ENCODE results near the gene YWHAQ. TPM values are rescaled to one million over a fixed set of nuclear protein-coding genes. Genes with fewer than 3 reads are reported as not detected.
A peak's percentile ranks its signal among the peaks of the same experiment; 100 is the strongest.

Gene YWHAQ
- total and polyA plus RNA-seq, 9 of the 15 experiments (the other 6 are each of a cell fraction or from before 2014, with no cell fraction given): 63.1 to 359 (median 203) TPM

DNA sequence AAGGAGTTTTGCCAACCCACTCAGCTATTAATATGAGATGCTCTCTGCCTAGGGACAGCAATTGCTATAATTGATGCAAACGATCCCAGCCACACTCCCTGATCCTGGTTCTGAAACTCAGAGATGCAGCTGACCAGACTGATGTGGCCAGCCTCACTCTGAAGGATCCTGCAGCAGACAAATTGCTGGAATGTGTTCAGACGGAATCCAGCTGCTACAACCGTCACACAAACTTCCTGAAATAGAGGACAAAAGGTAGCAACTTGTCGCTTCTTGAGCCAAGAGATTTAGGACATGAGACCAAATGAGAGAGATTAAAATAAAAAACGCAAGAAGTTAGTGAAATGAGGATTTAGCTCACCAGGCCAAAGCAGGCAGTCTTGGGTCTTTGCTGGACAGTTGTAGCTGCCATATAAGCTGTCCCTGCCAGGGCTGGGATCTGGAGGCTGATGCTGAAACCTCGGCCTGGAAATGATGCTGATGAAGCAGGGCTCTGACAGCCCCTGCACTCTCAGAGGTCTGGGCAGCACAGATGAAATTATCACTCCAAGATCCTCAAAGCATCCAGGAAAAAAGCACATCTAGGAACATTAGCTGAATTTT, 8.3 kb upstream of the YWHAQ start:
- intact Hi-C loops (cut with micrococcal nuclease) (loop anchor here (5.0 to 10.0 kb wide), 2 partner anchors 48 to 126 kb away; no protein-coding TSS in a partner anchor), in situ Hi-C loops (cut with MboI) (no loop called here)
- Histone ChIP-seq H2AFZ (ENCODE audit: low read depth, low read length) (no peak overlapping the region), H3K9me3 (replicated peaks; ENCODE audit: control insufficient read depth, insufficient read depth, low read depth, low read length) (no peaks in the 10 kb centered on the region), H3K27me3 (ENCODE audit: control insufficient read depth in 2 of 2, insufficient read depth in 2 of 2, low read length in 2 of 2) (peaks cover 0 to 15% of the 10 kb centered on the region in 2 experiments; a peak in 2 of 5 replicates), H3K4me1 (replicated peaks in 1 of 2; ENCODE audit: control insufficient read depth in 2 of 2, insufficient read depth in 2 of 2, low read length in 2 of 2) (peaks cover 33 to 43% of the 10 kb centered on the region in 2 experiments; a peak in 4 of 5 replicates), H3K36me3 (ENCODE audit: control insufficient read depth, insufficient read depth, low read length) (no peaks in the 10 kb centered on the region), H3K4me3 (no peak overlapping the region), H4K20me1 (replicated peaks; ENCODE audit: control insufficient read depth, insufficient read depth, low read length) (no peaks in the 10 kb centered on the region), H3K4me2 (ENCODE audit: insufficient read depth, low read length) (no peak overlapping the region), H3K79me2 (ENCODE audit: control insufficient read depth, insufficient read depth, low read length) (no peaks in the 10 kb centered on the region), H3K9ac (ENCODE audit: insufficient read depth in 1 of 2, low read depth in 2 of 2, low read length in 2 of 2) (peak overlapping the region in 1 of 2 experiments; percentile 67; a peak in 1 of 4 replicates), H3K27ac (ENCODE audit: extremely low read depth, low read depth, low read length) (no peak overlapping the region), H3K9me1 (ENCODE audit: control insufficient read depth, insufficient read depth, low read length) (no peaks in the 10 kb centered on the region)
- BruUV-seq (replicated peaks): no TSS peak
- no peak for DNase-seq (ENCODE audit: extremely low read depth in 1 of 4, low spot score in 3 of 4)
- no peak for FAIRE-seq
- POLR2A ChIA-PET: interaction anchor here (0.5 to 3.7 kb wide), 5 partner anchors 8 to 388 kb away, joined by 3 to 17 read pairs (median 4); partner anchors contain the start of gene YWHAQ
- WGBS (ENCODE audit: insufficient coverage, low coverage, missing lambda C conversion rate): 44% methylated on average over 6 of the region's 6 CpGs
- CTCF ChIA-PET (ENCODE audit: low intra/inter-chr PET ratio): no interaction called here
- no peak for ATAC-seq
- TF ChIP-seq KAT7 (CRISPR knock-in tag; IDR thresholded peaks at IDR 0.05; ENCODE audit: borderline replicate concordance): 0 out of 2 replicates have a peak, but pooled peaks have one; percentile 36
- TF ChIP-seq, protein P1, sequence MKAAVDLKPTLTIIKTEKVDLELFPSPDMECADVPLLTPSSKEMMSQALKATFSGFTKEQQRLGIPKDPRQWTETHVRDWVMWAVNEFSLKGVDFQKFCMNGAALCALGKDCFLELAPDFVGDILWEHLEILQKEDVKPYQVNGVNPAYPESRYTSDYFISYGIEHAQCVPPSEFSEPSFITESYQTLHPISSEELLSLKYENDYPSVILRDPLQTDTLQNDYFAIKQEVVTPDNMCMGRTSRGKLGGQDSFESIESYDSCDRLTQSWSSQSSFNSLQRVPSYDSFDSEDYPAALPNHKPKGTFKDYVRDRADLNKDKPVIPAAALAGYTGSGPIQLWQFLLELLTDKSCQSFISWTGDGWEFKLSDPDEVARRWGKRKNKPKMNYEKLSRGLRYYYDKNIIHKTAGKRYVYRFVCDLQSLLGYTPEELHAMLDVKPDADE (conservative IDR thresholded peaks at IDR 0.05; ENCODE audit: control insufficient read depth, low read depth, low read length): no peak
- TF ChIP-seq ZFP36 (IDR thresholded peaks at IDR 0.05; ENCODE audit: low read depth, low read length, partially characterized antibody): no peak
- TF ChIP-seq HLTF (IDR thresholded peaks at IDR 0.05): no peak
- TF ChIP-seq, protein P2, sequence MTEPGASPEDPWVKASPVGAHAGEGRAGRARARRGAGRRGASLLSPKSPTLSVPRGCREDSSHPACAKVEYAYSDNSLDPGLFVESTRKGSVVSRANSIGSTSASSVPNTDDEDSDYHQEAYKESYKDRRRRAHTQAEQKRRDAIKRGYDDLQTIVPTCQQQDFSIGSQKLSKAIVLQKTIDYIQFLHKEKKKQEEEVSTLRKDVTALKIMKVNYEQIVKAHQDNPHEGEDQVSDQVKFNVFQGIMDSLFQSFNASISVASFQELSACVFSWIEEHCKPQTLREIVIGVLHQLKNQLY (CRISPR knock-in tag; conservative IDR thresholded peaks at IDR 0.05): no peak
- TF ChIP-seq, protein P3, sequence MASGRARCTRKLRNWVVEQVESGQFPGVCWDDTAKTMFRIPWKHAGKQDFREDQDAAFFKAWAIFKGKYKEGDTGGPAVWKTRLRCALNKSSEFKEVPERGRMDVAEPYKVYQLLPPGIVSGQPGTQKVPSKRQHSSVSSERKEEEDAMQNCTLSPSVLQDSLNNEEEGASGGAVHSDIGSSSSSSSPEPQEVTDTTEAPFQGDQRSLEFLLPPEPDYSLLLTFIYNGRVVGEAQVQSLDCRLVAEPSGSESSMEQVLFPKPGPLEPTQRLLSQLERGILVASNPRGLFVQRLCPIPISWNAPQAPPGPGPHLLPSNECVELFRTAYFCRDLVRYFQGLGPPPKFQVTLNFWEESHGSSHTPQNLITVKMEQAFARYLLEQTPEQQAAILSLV (tag; IDR thresholded peaks at IDR 0.05): no peak
- TF ChIP-seq RBFOX2 (IDR thresholded peaks at IDR 0.05; ENCODE audit: low read depth, low read length): no peak
- no peak for TF ChIP-seq PML (IDR thresholded peaks at IDR 0.05; ENCODE audit: low read length)
- TF ChIP-seq, protein P4, sequence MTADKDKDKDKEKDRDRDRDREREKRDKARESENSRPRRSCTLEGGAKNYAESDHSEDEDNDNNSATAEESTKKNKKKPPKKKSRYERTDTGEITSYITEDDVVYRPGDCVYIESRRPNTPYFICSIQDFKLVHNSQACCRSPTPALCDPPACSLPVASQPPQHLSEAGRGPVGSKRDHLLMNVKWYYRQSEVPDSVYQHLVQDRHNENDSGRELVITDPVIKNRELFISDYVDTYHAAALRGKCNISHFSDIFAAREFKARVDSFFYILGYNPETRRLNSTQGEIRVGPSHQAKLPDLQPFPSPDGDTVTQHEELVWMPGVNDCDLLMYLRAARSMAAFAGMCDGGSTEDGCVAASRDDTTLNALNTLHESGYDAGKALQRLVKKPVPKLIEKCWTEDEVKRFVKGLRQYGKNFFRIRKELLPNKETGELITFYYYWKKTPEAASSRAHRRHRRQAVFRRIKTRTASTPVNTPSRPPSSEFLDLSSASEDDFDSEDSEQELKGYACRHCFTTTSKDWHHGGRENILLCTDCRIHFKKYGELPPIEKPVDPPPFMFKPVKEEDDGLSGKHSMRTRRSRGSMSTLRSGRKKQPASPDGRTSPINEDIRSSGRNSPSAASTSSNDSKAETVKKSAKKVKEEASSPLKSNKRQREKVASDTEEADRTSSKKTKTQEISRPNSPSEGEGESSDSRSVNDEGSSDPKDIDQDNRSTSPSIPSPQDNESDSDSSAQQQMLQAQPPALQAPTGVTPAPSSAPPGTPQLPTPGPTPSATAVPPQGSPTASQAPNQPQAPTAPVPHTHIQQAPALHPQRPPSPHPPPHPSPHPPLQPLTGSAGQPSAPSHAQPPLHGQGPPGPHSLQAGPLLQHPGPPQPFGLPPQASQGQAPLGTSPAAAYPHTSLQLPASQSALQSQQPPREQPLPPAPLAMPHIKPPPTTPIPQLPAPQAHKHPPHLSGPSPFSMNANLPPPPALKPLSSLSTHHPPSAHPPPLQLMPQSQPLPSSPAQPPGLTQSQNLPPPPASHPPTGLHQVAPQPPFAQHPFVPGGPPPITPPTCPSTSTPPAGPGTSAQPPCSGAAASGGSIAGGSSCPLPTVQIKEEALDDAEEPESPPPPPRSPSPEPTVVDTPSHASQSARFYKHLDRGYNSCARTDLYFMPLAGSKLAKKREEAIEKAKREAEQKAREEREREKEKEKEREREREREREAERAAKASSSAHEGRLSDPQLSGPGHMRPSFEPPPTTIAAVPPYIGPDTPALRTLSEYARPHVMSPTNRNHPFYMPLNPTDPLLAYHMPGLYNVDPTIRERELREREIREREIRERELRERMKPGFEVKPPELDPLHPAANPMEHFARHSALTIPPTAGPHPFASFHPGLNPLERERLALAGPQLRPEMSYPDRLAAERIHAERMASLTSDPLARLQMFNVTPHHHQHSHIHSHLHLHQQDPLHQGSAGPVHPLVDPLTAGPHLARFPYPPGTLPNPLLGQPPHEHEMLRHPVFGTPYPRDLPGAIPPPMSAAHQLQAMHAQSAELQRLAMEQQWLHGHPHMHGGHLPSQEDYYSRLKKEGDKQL (CRISPR knock-in tag; IDR thresholded peaks at IDR 0.05; ENCODE audit: borderline replicate concordance): 0 out of 2 replicates have a peak, but pooled peaks have one; percentile 62
- TF ChIP-seq ZNF76 (CRISPR knock-in tag; IDR thresholded peaks at IDR 0.05; ENCODE audit: borderline replicate concordance): no peak
- no peak for TF ChIP-seq CREB1 (IDR thresholded peaks at IDR 0.05)
- 0 out of 2 replicates have a peak, but pooled peaks have one; percentile 3 for TF ChIP-seq CREB1 (CRISPR knock-in tag; IDR thresholded peaks at IDR 0.05)

Measured in K562 (cell line).